ENCODE measurements around the gene TCF20.

GRCh38 chr22:42222140-42222539 lies 48.3 kb downstream of the TCF20 start:
- no peak for TF ChIP-seq EZH2 (IDR thresholded peaks at IDR 0.05; ENCODE audit: insufficient read depth, poor library complexity, severe bottlenecking)
- TF ChIP-seq EZH2phosphoT487 (IDR thresholded peaks at IDR 0.05; ENCODE audit: insufficient read depth, low read depth): no peak
